Muscle layer of duodenum (tissue), 2 donors: ENCODE results near the gene CLEC19A.

Source experiments
- H3K27ac ChIP-seq: one replicate; pipeline ENCODE4 v1.7.0; 2013; ENCODE audit warnings: mild to moderate bottlenecking, low read length
- H3K27me3 ChIP-seq: one replicate; pipeline ENCODE4 v1.7.0; 2013; ENCODE audit warnings: low read depth, mild to moderate bottlenecking, control low read depth, low read length
- H3K36me3 ChIP-seq, 2 donors: one replicate each; pipeline ENCODE4 v1.7.0; 2013; ENCODE audit warnings: low read length in 2 of 2, control low read depth in 1 of 2, mild to moderate bottlenecking in 1 of 2; ENCODE audit not compliant: insufficient read depth in 2 of 2, control insufficient read depth in 1 of 2
- H3K4me1 ChIP-seq, 2 donors: one replicate each; pipeline ENCODE4 v1.7.0; 2013; ENCODE audit warnings: low read length in 2 of 2, mild to moderate bottlenecking in 2 of 2, control low read depth in 1 of 2, moderate library complexity in 1 of 2; ENCODE audit not compliant: insufficient read depth in 2 of 2, control insufficient read depth in 1 of 2
- H3K4me3 ChIP-seq, 2 donors: one replicate each; pipeline ENCODE4 v1.7.0; 2013; ENCODE audit warnings: low read length in 2 of 2, low read depth in 1 of 2, mild to moderate bottlenecking in 1 of 2
- H3K9me3 ChIP-seq, 2 donors: one replicate each; pipeline ENCODE4 v1.7.0; 2013; ENCODE audit warnings: low read length in 2 of 2, control low read depth in 1 of 2, mild to moderate bottlenecking in 1 of 2; ENCODE audit not compliant: control insufficient read depth in 1 of 2
- donor health status: healthy.

The CLEC19A gene

DNA sequence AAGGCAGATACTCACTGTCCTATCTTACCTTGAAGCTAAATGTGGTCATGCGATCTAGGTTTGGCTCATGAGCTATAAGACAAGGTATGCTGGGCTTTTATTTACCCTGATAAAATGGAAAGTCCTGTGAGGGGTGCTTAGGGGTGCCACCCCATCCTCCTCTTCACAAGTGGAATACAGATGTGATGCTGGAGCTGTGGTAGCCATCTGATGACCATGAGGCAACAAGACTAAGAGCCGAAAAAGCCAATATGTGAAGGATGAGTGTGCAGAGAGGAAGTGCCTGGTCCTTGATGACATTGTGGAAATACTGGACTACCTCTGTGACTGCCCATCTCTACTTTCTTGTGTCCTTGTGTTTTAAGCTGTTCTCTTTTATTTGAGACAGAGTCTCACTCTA, 74.0 kb downstream of the CLEC19A start:
- Histone ChIP-seq H3K4me1 (no peaks in the 10 kb centered on the region), H3K4me3 (no peak overlapping the region), H3K27me3 (no peaks in the 10 kb centered on the region), H3K36me3 (no peaks in the 10 kb centered on the region), H3K27ac (no peak overlapping the region), H3K9me3 (no peaks in the 10 kb centered on the region)
